Measurements from ENCODE around the gene AP4M1.
A peak's percentile ranks its signal among the peaks of the same experiment; 100 is the strongest.

Gene AP4M1

DNA sequence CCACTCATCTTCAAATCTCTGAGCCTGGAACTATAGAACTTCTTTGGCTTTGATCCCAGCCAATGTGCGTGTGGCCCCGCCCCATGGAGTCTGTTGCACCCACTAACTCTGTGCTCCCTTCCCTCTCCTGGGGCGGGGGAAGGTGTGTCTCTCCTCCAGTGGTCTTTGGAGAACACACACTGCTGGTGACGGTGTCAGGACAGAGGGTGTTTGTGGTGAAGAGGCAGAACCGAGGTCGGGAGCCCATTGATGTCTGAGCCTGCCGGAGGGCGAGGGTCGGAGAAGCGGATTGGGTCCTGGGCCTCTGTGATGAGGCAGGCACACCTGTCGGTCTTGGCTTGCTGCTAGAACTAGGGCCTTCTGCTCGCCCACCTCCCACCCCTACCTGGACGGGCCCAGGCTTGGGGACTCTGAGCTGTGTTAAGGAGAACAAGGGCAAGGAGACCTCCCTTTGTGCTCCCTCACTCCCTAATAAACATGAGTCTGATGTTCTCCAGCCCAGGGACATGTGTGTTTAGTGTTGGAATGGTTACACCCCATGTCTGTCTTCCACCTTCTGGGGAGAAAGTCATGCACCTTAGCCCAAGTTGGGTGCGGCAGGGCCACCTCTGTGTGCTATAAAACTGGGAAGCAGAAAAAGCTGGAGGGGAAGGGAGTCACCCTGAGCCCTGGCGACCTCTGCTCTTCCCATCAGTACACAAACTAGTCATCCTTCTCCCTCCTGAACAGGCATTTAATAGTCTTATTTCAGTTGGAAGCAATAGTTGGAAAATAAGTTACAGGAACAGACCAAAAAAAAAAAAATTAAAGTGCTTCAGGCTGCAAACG, 52.5 kb downstream of the AP4M1 start:
- DNase-seq (ENCODE audit: low read depth), result no peak
- TF ChIP-seq, protein P1, sequence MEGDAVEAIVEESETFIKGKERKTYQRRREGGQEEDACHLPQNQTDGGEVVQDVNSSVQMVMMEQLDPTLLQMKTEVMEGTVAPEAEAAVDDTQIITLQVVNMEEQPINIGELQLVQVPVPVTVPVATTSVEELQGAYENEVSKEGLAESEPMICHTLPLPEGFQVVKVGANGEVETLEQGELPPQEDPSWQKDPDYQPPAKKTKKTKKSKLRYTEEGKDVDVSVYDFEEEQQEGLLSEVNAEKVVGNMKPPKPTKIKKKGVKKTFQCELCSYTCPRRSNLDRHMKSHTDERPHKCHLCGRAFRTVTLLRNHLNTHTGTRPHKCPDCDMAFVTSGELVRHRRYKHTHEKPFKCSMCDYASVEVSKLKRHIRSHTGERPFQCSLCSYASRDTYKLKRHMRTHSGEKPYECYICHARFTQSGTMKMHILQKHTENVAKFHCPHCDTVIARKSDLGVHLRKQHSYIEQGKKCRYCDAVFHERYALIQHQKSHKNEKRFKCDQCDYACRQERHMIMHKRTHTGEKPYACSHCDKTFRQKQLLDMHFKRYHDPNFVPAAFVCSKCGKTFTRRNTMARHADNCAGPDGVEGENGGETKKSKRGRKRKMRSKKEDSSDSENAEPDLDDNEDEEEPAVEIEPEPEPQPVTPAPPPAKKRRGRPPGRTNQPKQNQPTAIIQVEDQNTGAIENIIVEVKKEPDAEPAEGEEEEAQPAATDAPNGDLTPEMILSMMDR (conservative IDR thresholded peaks at IDR 0.05; ENCODE audit: control insufficient read depth, insufficient read depth, low read depth, low read length), result no peak

DNA sequence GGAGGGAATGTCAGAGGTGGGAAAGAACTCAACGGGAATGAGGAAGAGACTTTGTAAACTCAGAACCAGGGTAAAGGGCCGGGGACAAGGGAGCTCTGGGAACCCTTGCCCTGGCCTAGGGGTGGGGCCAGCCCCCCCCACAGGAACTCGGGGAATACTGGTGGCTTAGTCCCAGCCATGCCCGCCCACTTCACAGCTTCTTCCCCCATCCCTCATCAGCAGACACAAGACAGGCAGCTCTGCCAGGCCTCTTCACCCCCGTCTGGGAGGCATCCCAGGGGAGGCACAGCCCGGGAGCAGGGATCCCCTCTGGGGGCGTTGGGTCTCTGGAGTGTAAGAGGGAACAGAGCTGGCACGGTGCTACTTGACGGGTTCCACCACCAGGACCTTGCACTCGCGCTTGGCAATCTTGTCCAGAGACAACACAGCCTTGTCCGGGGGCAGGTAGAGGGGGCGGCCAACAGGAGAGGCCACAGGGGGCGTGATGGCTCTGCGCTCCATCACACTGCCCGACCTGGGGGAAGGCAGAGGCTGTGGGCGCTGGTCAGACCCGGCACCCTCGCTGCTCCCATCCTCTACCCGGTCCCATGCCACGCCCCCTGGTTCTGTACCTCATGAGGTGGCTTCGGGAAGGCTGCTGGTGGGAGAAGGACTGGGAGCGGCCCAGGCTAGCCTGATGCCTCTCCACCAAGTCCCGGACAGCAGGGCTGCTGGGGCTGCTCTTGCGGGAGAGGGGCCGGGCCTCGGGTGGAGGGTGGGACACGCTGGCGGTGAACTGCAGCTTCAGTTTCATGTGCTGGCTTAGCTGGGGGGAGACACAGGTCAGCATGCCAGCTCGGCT, 53.4 kb downstream of the AP4M1 start:
- no peak for DNase-seq (ENCODE audit: low read depth)
- no peak overlapping the region for H3K4me3 ChIP-seq (ENCODE audit: control insufficient read depth, low read depth, low read length)
- TF ChIP-seq, protein P1 (conservative IDR thresholded peaks at IDR 0.05; ENCODE audit: control insufficient read depth, insufficient read depth, low read depth, low read length), result no peak

More for the DNA sequence above, 52.5 kb downstream of the AP4M1 start:
- no peak overlapping the region for H3K4me3 ChIP-seq (ENCODE audit: control insufficient read depth, low read depth, low read length)

DNA sequence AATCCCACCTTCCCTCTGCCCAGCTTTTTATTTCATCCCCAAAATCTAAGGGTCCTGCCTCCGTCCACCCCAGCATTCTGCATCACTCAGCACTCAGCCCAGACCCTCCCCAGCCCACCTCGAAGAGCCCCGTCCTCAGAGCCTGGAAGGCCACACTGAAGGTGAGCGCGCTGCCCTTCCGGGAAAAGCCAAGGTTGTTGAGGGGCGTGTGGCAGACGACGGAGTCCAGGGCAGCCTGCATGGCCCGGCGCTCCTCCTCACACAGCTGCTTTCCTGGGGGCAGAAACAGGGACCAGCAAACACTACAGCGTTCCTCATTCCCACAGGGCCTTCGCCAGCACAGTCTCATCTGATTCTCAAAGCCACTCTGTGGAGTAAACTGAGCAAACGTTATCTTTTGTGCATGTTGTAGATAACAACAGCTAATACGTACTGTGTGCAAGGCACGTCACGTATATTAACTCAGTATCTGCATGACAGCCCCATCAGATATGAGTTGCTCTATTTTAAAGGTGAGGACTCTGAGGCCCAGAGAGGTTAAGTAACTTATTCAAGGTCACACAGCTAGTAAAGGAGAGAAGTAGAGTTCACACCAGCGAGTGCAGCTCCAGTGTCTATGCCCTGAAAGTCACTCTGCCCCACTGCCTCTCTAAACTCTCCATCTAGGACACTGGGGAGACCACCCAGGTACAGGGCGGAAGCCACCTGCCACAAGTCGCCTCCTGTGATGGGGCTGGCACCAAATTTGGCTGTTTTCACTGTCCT, 54.3 kb downstream of the AP4M1 start:
- TF ChIP-seq, protein P1 (conservative IDR thresholded peaks at IDR 0.05; ENCODE audit: control insufficient read depth, insufficient read depth, low read depth, low read length), result no peak
- no peak for DNase-seq (ENCODE audit: low read depth)
- H3K4me3 ChIP-seq (ENCODE audit: control insufficient read depth, low read depth, low read length), result no peak overlapping the region

DNA sequence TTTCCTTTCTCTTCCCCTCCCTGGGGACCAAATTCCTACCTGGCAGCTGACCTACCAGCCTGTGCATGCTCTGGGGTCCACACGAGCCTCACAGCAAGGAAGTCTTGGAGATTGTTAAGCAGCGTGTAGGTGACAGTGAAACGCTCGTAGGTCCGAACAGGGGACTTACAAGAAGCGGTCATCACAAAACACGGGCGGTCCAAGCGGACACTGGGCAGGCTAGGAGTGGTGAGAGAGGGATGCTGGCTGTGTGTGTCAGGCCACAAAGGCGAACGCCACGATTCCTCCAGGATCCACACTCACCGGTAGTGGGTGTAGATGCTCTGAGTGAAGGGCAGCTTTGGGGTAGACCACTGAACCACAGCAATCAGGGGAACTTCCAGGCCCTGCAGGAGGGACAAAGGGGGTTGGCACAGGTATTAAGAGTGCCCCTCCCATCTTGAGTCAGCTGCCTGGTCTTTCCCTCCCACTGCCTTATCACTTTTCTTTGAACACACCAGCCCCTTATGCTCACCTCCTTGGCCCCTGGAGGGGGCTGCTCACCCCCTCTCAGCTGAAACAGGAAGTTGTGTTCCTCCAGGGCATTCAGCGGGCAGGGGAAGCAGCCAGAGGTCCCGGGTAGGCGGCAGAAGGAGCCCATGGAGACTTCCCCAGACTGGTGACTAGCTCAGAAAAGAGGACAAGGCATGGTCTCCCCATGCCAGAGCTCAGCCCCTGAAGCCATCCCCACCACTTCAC, 55.1 kb downstream of the AP4M1 start:
- TF ChIP-seq, protein P1 (conservative IDR thresholded peaks at IDR 0.05; ENCODE audit: control insufficient read depth, insufficient read depth, low read depth, low read length), result no peak
- no peak for DNase-seq (ENCODE audit: low read depth)
- H3K4me3 ChIP-seq (ENCODE audit: control insufficient read depth, low read depth, low read length), result no peak overlapping the region

DNA sequence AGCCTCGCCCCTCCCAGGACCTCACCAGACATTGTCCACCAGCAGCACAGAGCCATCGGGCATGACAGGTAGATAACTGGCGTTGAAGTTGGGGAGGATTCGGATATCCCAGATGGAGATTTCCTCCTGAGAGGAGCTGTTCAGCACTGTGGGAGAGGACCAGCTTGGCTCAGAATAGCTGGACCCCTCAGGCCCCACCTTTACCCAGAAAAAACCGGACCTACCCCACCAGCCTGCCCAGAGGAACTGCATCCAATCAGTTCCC, 55.6 kb downstream of the AP4M1 start:
- peak overlapping the region; percentile 57 for H3K4me3 ChIP-seq (ENCODE audit: control insufficient read depth, low read depth, low read length)
- no peak for DNase-seq (ENCODE audit: low read depth)
- TF ChIP-seq, protein P1 (conservative IDR thresholded peaks at IDR 0.05; ENCODE audit: control insufficient read depth, insufficient read depth, low read depth, low read length), result no peak
